IPS-18c (cell line): ENCODE data around the gene TMEM200C.

Source experiments
- H3K4me3 ChIP-seq: 2 replicates; pipeline ENCODE4 v1.7.0; 2013; ENCODE audit warnings: low read depth, mild to moderate bottlenecking, low read length, moderate library complexity; ENCODE audit not compliant: insufficient read depth
- H3K9me3 ChIP-seq: one replicate; pipeline ENCODE4 v1.6.1; 2013; ENCODE audit warnings: mild to moderate bottlenecking, low read length, moderate library complexity; ENCODE audit not compliant: control insufficient read depth, insufficient read depth

TMEM200C gene

GRCh38 chr18:5895876-5896740, 786 bp upstream of the TMEM200C start:
- H3K9me3 ChIP-seq: no peaks in the 10 kb centered on the region
- H3K4me3 ChIP-seq: peak overlapping the region; percentile 72

- H3K9me3 ChIP-seq: no peaks in the 10 kb centered on the region
- H3K4me3 ChIP-seq: peak overlapping the region; percentile 74
Measured at GRCh38 chr18:5894611-5895298, 567 bp downstream of the TMEM200C start.

GRCh38 chr18:5893956-5894610, 1.2 kb downstream of the TMEM200C start:
- Histone ChIP-seq H3K9me3 (no peaks in the 10 kb centered on the region), H3K4me3 (peak overlapping the region; percentile 74)

GRCh38 chr18:5892823-5893431, 2.4 kb downstream of the TMEM200C start:
- Histone ChIP-seq H3K9me3 (no peaks in the 10 kb centered on the region), H3K4me3 (no peak overlapping the region)

- 0 out of 2 replicates have a peak overlapping the region, but pooled peaks have one; percentile 63 for H3K4me3 ChIP-seq
- no peaks in the 10 kb centered on the region for H3K9me3 ChIP-seq
Measured at GRCh38 chr18:5891854-5892215, 3.5 kb downstream of the TMEM200C start.

GRCh38 chr18:5891184-5891853, 4.0 kb downstream of the TMEM200C start:
- H3K4me3 ChIP-seq: peak overlapping the region; percentile 63
- no peaks in the 10 kb centered on the region for H3K9me3 ChIP-seq

GRCh38 chr18:5890331-5891183, 4.8 kb downstream of the TMEM200C start:
- H3K4me3 ChIP-seq: peak overlapping the region; percentile 63
- H3K9me3 ChIP-seq: no peaks in the 10 kb centered on the region

GRCh38 chr18:5885361-5885760, 10.0 kb downstream of the TMEM200C start:
- Histone ChIP-seq H3K9me3 (no peaks in the 10 kb centered on the region), H3K4me3 (no peak overlapping the region)

GRCh38 chr18:5884375-5884774, 10.9 kb downstream of the TMEM200C start:
- no peak overlapping the region for H3K4me3 ChIP-seq
- H3K9me3 ChIP-seq: no peaks in the 10 kb centered on the region

GRCh38 chr18:5879479-5879882, 15.8 kb downstream of the TMEM200C start:
- no peaks in the 10 kb centered on the region for H3K9me3 ChIP-seq
- no peak overlapping the region for H3K4me3 ChIP-seq

GRCh38 chr18:5876891-5877290, 18.4 kb downstream of the TMEM200C start:
- Histone ChIP-seq H3K9me3 (no peaks in the 10 kb centered on the region), H3K4me3 (no peak overlapping the region)

GRCh38 chr18:5874336-5874735, 21.0 kb downstream of the TMEM200C start:
- Histone ChIP-seq H3K9me3 (no peaks in the 10 kb centered on the region), H3K4me3 (no peak overlapping the region)

- no peak overlapping the region for H3K4me3 ChIP-seq
- no peaks in the 10 kb centered on the region for H3K9me3 ChIP-seq
Measured at GRCh38 chr18:5872886-5873285, 22.4 kb downstream of the TMEM200C start.

- Histone ChIP-seq H3K4me3 (no peak overlapping the region), H3K9me3 (no peaks in the 10 kb centered on the region)
Measured at GRCh38 chr18:5871426-5871825, 23.9 kb downstream of the TMEM200C start.

GRCh38 chr18:5868218-5868854, 27.0 kb downstream of the TMEM200C start:
- Histone ChIP-seq H3K4me3 (no peak overlapping the region), H3K9me3 (no peaks in the 10 kb centered on the region)

- H3K9me3 ChIP-seq: peaks cover 2% of the 10 kb centered on the region
- H3K4me3 ChIP-seq: no peak overlapping the region
Measured at GRCh38 chr18:5865521-5865920, 29.8 kb downstream of the TMEM200C start.
